ENCODE data around the gene ADPRHL1.
A peak's percentile ranks its signal among the peaks of the same experiment; 100 is the strongest.

The ADPRHL1 gene

GRCh38 chr13:113495494-113496210 is 42.4 kb upstream of the ADPRHL1 start:
- Histone ChIP-seq H3K4me1 (ENCODE audit: low read length) (peaks cover 7% of the 10 kb centered on the region; the same call in 1 of the 2 replicates), H3K4me2 (ENCODE audit: low read depth, low read length) (no peak overlapping the region), H3K9ac (ENCODE audit: low read length) (no peak overlapping the region), H3K9me2 (replicated peaks; ENCODE audit: insufficient read depth, low read length) (no peaks in the 10 kb centered on the region), H3K27ac (ENCODE audit: low read length) (no peak overlapping the region), H4K20me1 (ENCODE audit: insufficient read depth, low read length) (no peaks in the 10 kb centered on the region), H3K27me3 (replicated peaks; ENCODE audit: insufficient read depth, low read length) (no peaks in the 10 kb centered on the region), H2AFZ (ENCODE audit: low read length) (no peak overlapping the region), H3K36me3 (replicated peaks; ENCODE audit: insufficient read depth, low read length) (peaks cover 5% of the 10 kb centered on the region), H3K4me3 (ENCODE audit: low read length) (no peak overlapping the region), H3K9me3 (replicated peaks; ENCODE audit: insufficient read depth, low read length) (no peaks in the 10 kb centered on the region), H3F3A (ENCODE audit: insufficient read depth, low read length) (peaks cover 9% of the 10 kb centered on the region), H3K79me2 (ENCODE audit: low read length) (peaks cover 36% of the 10 kb centered on the region)
- no peak for TF ChIP-seq EZH2 (optimal IDR thresholded peaks at IDR 0.05; ENCODE audit: low read depth, low read length)
- TF ChIP-seq EZH2phosphoT487 (IDR thresholded peaks at IDR 0.05; ENCODE audit: low read length): no peak
- no peak for TF ChIP-seq CTCF (IDR thresholded peaks at IDR 0.05; ENCODE audit: low read length)
- no peak for DNase-seq

- peaks cover 55% of the 10 kb centered on the region for H3K79me2 ChIP-seq (ENCODE audit: low read length)
- no peak for TF ChIP-seq EZH2 (optimal IDR thresholded peaks at IDR 0.05; ENCODE audit: low read depth, low read length)
- TF ChIP-seq CTCF (IDR thresholded peaks at IDR 0.05; ENCODE audit: low read length): no peak
- TF ChIP-seq EZH2phosphoT487 (IDR thresholded peaks at IDR 0.05; ENCODE audit: low read length): no peak
- H3K4me3 ChIP-seq (ENCODE audit: low read length): peak overlapping the region; percentile 18; the same call in 1 of the 2 replicates
- peak overlapping the region; percentile 36 for H3K4me2 ChIP-seq (ENCODE audit: low read depth, low read length)
- peaks cover 14% of the 10 kb centered on the region for H3K4me1 ChIP-seq (ENCODE audit: low read length)
- H3K9me2 ChIP-seq (replicated peaks; ENCODE audit: insufficient read depth, low read length): no peaks in the 10 kb centered on the region
- peaks cover 5% of the 10 kb centered on the region; the same call in 1 of the 2 replicates for H4K20me1 ChIP-seq (ENCODE audit: insufficient read depth, low read length)
- H3F3A ChIP-seq (ENCODE audit: insufficient read depth, low read length): peaks cover 9% of the 10 kb centered on the region
- peak overlapping the region; percentile 3; the same call in 1 of the 2 replicates for H3K9ac ChIP-seq (ENCODE audit: low read length)
- peak; percentile 21 for DNase-seq
- H3K27ac ChIP-seq (ENCODE audit: low read length): peak overlapping the region; percentile 44; the same call in 1 of the 2 replicates
- no peaks in the 10 kb centered on the region for H3K9me3 ChIP-seq (replicated peaks; ENCODE audit: insufficient read depth, low read length)
- H3K27me3 ChIP-seq (replicated peaks; ENCODE audit: insufficient read depth, low read length): no peaks in the 10 kb centered on the region
- H2AFZ ChIP-seq (ENCODE audit: low read length): no peak overlapping the region
- H3K36me3 ChIP-seq (replicated peaks; ENCODE audit: insufficient read depth, low read length): no peaks in the 10 kb centered on the region; the same call in none of the 2 replicates
These were observed 40.1 kb upstream of the ADPRHL1 start for GRCh38 chr13:113493315-113493951.

GRCh38 chr13:113491982-113492381 is 38.7 kb upstream of the ADPRHL1 start:
- Histone ChIP-seq H3K27me3 (replicated peaks; ENCODE audit: insufficient read depth, low read length) (no peaks in the 10 kb centered on the region), H3K9me2 (replicated peaks; ENCODE audit: insufficient read depth, low read length) (no peaks in the 10 kb centered on the region), H4K20me1 (ENCODE audit: insufficient read depth, low read length) (peaks cover 5% of the 10 kb centered on the region; the same call in 1 of the 2 replicates), H3K9me3 (replicated peaks; ENCODE audit: insufficient read depth, low read length) (no peaks in the 10 kb centered on the region), H3F3A (ENCODE audit: insufficient read depth, low read length) (peaks cover 6% of the 10 kb centered on the region), H3K9ac (ENCODE audit: low read length) (peak overlapping the region; percentile 72; the same call in 1 of the 2 replicates), H3K79me2 (ENCODE audit: low read length) (peaks cover 69% of the 10 kb centered on the region), H3K4me2 (ENCODE audit: low read depth, low read length) (peak overlapping the region; percentile 84), H3K36me3 (replicated peaks; ENCODE audit: insufficient read depth, low read length) (no peaks in the 10 kb centered on the region; the same call in 1 of the 2 replicates), H3K27ac (ENCODE audit: low read length) (no peak overlapping the region), H3K4me3 (ENCODE audit: low read length) (peak overlapping the region; percentile 83), H3K4me1 (ENCODE audit: low read length) (peaks cover 14% of the 10 kb centered on the region), H2AFZ (ENCODE audit: low read length) (no peak overlapping the region)
- DNase-seq: no peak
- TF ChIP-seq EZH2 (optimal IDR thresholded peaks at IDR 0.05; ENCODE audit: low read depth, low read length): no peak
- no peak for TF ChIP-seq EZH2phosphoT487 (IDR thresholded peaks at IDR 0.05; ENCODE audit: low read length)
- no peak for TF ChIP-seq CTCF (IDR thresholded peaks at IDR 0.05; ENCODE audit: low read length)

All from MM.1S (cell line).